A549 (cell line): Measurements from ENCODE around the gene KNCN. TPM values are rescaled to one million over a fixed set of nuclear protein-coding genes. Genes with fewer than 3 reads are reported as not detected.

Experiments used
- ATAC-seq, 2 experiments: fragments of 200-7000 bp in 1 of 2; fragments of >200 bp in 1 of 2; cut with Nextera tagmentation in 1 of 2; cut with Tn5 transposase in 1 of 2; 3 replicates each; pipeline versions ENCODE4 v1.8.0 to v1.9.1; 2018 to 2020; ENCODE audit warnings: mild to moderate bottlenecking in 1 of 2, moderate library complexity in 1 of 2
- CTCF ChIA-PET: fragments of 300-600 bp; sonication (Branson Sonifier 250); formaldehyde crosslinking; extraction: SDS; loops from one replicate; lab custom pipeline; 2021; ENCODE audit warnings: antibody characterized with exemption, inconsistent platforms; lab: Yijun Ruan, JAX
- POLR2A ChIA-PET: fragments of 350-600 bp; formaldehyde crosslinking; extraction: SDS; loops from one replicate; lab custom pipeline; 2021; ENCODE audit warnings: antibody characterized with exemption, inconsistent platforms; lab: Yijun Ruan, JAX
- DNase-seq, 2 experiments: peaks; one replicate each; pipeline versions ENCODE4 v3.0.0 to v3.0.0-alpha.2; 2011 to 2016; ENCODE audit warnings: low read depth in 1 of 2, low spot score in 1 of 2
- FAIRE-seq: peaks from 2 replicates; lab custom pipeline; 2011; peaks lifted over from hg19 to GRCh38; lab: Jason Lieb, UNC
- H3K27ac ChIP-seq, 2 experiments: fragments of >200 bp; sonication (Bioruptor Twin); formaldehyde crosslinking; 3 replicates each; pipeline ENCODE4 v1.5.1; 2016 to 2017
- H3K4me1 ChIP-seq: fragments of >200 bp; sonication (Bioruptor Twin); formaldehyde crosslinking; 3 replicates; pipeline ENCODE4 v1.6.1; 2016
- H3K4me2 ChIP-seq: fragments of >200 bp; sonication (Bioruptor Twin); formaldehyde crosslinking; 3 replicates; pipeline ENCODE4 v1.6.1; 2016
- H3K4me3 ChIP-seq: fragments of >200 bp; sonication (Bioruptor Twin); formaldehyde crosslinking; 3 replicates; pipeline ENCODE4 v1.5.1; 2016
- H3K9me3 ChIP-seq: fragments of >200 bp; sonication (Bioruptor Twin); formaldehyde crosslinking; 3 replicates; pipeline ENCODE4 v1.6.1; 2016
- BHLHE40 ChIP-seq: IDR thresholded peaks from 2 replicates; pipeline ENCODE4 v1.6.1; 2012; ENCODE audit warnings: low read depth, low read length, inconsistent platforms
- CBX8 ChIP-seq: fragments of 200-600 bp; sonication (generic); IDR thresholded peaks from 2 replicates; pipeline ENCODE4 v1.6.1; 2016
- CHD2 ChIP-seq: fragments of 150-350 bp; IDR thresholded peaks from 2 replicates; pipeline ENCODE4 v1.6.1; 2014; ENCODE audit warnings: low read length; ENCODE audit not compliant: partially characterized antibody
- EP300 ChIP-seq, 2 experiments: fragments of >200 bp; sonication (Bioruptor Twin); formaldehyde crosslinking; IDR thresholded peaks; 2 replicates in 1 of 2; 3 replicates in 1 of 2; pipeline ENCODE4 v1.6.1; 2016 to 2017
- FOXS1 ChIP-seq: fragments of 250-450 bp; sonication (Bioruptor Pico); IDR thresholded peaks from 2 replicates; pipeline ENCODE4 v1.5.0; 2020; ENCODE audit warnings: mild to moderate bottlenecking, moderate library complexity
- HDAC2 ChIP-seq: fragments of 200-600 bp; sonication (generic); IDR thresholded peaks from 2 replicates; pipeline ENCODE4 v1.6.1; 2016
- HOXB13 ChIP-seq: fragments of 250-450 bp; sonication (Bioruptor Pico); IDR thresholded peaks from 2 replicates; pipeline ENCODE4 v1.5.0; 2020; ENCODE audit warnings: low read depth, mild to moderate bottlenecking, moderate library complexity
- KDM1A ChIP-seq: fragments of 200-600 bp; sonication (generic); IDR thresholded peaks from 2 replicates; pipeline ENCODE4 v1.6.1; 2016; ENCODE audit warnings: low read depth, mild to moderate bottlenecking
- NFE2L2 ChIP-seq: fragments of 150-350 bp; conservative IDR thresholded peaks from 2 replicates; pipeline ENCODE4 v1.6.1; 2014; ENCODE audit warnings: low read length
- NR3C1 ChIP-seq: fragments of >200 bp; sonication (Bioruptor Twin); formaldehyde crosslinking; IDR thresholded peaks from 3 replicates; pipeline ENCODE4 v1.6.1; 2017
- POLR2A ChIP-seq: IDR thresholded peaks from 2 replicates; pipeline ENCODE4 v1.6.1; 2012; ENCODE audit warnings: mild to moderate bottlenecking, low read length
- POLR2AphosphoS2 ChIP-seq: conservative IDR thresholded peaks from 2 replicates; pipeline ENCODE4 v1.6.1; 2012; ENCODE audit warnings: low read length, improper control_type of control experiment, inconsistent platforms
- RARB ChIP-seq: fragments of 250-450 bp; sonication (Bioruptor Pico); IDR thresholded peaks from 2 replicates; pipeline ENCODE4 v1.8.0; 2021; ENCODE audit warnings: mild to moderate bottlenecking, moderate library complexity
- ZNF302 ChIP-seq: fragments of 250-450 bp; sonication (Bioruptor Pico); IDR thresholded peaks from 2 replicates; pipeline ENCODE4 v1.9.0; 2021; ENCODE audit warnings: inconsistent platforms, mild to moderate bottlenecking, moderate library complexity
- whole genome bisulfite sequencing: methylation state at CpG from one replicate; pipeline ENCODE4 v1.1.6; 2017; ENCODE audit errors: missing lambda C conversion rate; 5-methylcytosine and 5-hydroxymethylcytosine counted together
- polyA minus RNA-seq: library from RNA; depleted of rRNA, polyadenylated mRNA; stranded (reverse); fragments of >200 nt; gene quantifications from 2 replicates; pipeline ENCODE4 v1.2.3, GENCODE V29; 2011; rRNA and poly(A)+ RNA removed
- polyA plus RNA-seq, 4 experiments: library from polyadenylated mRNA; depleted of rRNA in 3 of 4; stranded (reverse); fragments of >200 nt; fragmentation: RNase III in 1 of 4; extraction: RNeasy Plus Mini Kit Qiagen cat#74134 plus additional on column Dnase treatment in 1 of 4; gene quantifications; 2 replicates in 3 of 4; 3 replicates in 1 of 4; pipeline ENCODE4 v1.2.3, GENCODE V29; 2011 to 2017
- TF ChIP-seq, protein P1 (sequence below): fragments of 200-600 bp; sonication (generic); IDR thresholded peaks from 2 replicates; pipeline ENCODE4 v1.6.1; 2016; ENCODE audit warnings: antibody characterized with exemption, mild to moderate bottlenecking, moderate library complexity
- TF ChIP-seq, protein P2 (sequence below): fragments of 450-650 bp; IDR thresholded peaks from 2 replicates; pipeline ENCODE4 v1.6.1; 2014; ENCODE audit warnings: antibody characterized with exemption
- TF ChIP-seq, protein P3 (sequence below): fragments of >200 bp; sonication (Bioruptor Twin); formaldehyde crosslinking; IDR thresholded peaks from 3 replicates; pipeline ENCODE4 v1.5.1; 2016
- TF ChIP-seq, protein P4 (sequence below): fragments of 150-350 bp; IDR thresholded peaks from 2 replicates; pipeline ENCODE4 v1.6.1; 2014; ENCODE audit warnings: low read depth, mild to moderate bottlenecking, low read length
- TF ChIP-seq, protein P5 (sequence below): IDR thresholded peaks from 2 replicates; pipeline ENCODE4 v1.6.1; 2012

The KNCN gene
- polyA plus RNA-seq (2011; rRNA removed) = not detected in 2 replicates
- polyA plus RNA-seq (2012; cell fraction: cytosol; rRNA removed) = not detected in 2 replicates
- not detected in 2 replicates for polyA plus RNA-seq (2012; cell fraction: nucleus; rRNA removed)
- not detected in 3 replicates for polyA plus RNA-seq (2017; fragmentation: RNase III; extraction: RNeasy Plus Mini Kit Qiagen cat#74134 plus additional on column Dnase treatment)
- polyA minus RNA-seq = not detected in 2 replicates

DNA sequence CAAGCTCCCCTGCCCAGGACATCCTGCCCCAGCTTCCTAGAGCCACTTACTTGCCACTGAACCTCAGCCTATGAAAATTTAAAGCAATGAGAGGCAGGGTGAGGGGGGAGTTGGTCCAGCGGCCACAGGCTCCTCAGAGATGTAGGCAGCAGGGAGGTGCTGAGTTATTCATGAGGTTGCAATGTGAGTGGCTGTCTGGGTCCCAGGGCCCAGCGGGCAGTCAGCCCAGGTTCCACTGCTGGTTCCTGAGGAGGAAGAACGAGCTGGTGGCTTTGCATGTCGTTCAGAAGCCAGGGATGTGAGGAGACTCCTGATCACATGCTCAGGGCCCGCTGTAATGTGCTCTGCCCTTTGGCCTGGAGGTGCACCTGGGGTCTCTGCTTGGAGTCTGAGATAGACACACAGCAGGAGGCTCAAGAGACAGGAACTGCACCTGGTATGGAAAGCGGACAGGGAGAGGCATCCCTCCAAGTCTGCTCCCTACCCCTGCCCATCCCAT is at the start of gene KNCN:
Gene KNCN, minus strand, starts transcription at position 51 of the 499 bp plus-strand sequence. CDS start 432 bp downstream, outside the sequence.
- 48% methylated on average over 3 of the region's 6 CpGs for WGBS
- TF ChIP-seq POLR2AphosphoS2 = no peak
- no peak for TF ChIP-seq CHD2
- TF ChIP-seq NR3C1 = no peak
- TF ChIP-seq NFE2L2 = no peak
- TF ChIP-seq HDAC2 = no peak
- no peak for TF ChIP-seq HOXB13 (CRISPR knock-in tag)
- no peak for TF ChIP-seq POLR2A
- no peak for TF ChIP-seq RARB (CRISPR knock-in tag)
- no peak for TF ChIP-seq CBX8
- no peak for TF ChIP-seq ZNF302
- TF ChIP-seq, protein P1, sequence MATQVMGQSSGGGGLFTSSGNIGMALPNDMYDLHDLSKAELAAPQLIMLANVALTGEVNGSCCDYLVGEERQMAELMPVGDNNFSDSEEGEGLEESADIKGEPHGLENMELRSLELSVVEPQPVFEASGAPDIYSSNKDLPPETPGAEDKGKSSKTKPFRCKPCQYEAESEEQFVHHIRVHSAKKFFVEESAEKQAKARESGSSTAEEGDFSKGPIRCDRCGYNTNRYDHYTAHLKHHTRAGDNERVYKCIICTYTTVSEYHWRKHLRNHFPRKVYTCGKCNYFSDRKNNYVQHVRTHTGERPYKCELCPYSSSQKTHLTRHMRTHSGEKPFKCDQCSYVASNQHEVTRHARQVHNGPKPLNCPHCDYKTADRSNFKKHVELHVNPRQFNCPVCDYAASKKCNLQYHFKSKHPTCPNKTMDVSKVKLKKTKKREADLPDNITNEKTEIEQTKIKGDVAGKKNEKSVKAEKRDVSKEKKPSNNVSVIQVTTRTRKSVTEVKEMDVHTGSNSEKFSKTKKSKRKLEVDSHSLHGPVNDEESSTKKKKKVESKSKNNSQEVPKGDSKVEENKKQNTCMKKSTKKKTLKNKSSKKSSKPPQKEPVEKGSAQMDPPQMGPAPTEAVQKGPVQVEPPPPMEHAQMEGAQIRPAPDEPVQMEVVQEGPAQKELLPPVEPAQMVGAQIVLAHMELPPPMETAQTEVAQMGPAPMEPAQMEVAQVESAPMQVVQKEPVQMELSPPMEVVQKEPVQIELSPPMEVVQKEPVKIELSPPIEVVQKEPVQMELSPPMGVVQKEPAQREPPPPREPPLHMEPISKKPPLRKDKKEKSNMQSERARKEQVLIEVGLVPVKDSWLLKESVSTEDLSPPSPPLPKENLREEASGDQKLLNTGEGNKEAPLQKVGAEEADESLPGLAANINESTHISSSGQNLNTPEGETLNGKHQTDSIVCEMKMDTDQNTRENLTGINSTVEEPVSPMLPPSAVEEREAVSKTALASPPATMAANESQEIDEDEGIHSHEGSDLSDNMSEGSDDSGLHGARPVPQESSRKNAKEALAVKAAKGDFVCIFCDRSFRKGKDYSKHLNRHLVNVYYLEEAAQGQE = no peak
- no peak for TF ChIP-seq EP300 (IDR thresholded peaks at IDR 0.05)
- no peak for TF ChIP-seq FOXS1 (CRISPR knock-in tag)
- TF ChIP-seq, protein P2, sequence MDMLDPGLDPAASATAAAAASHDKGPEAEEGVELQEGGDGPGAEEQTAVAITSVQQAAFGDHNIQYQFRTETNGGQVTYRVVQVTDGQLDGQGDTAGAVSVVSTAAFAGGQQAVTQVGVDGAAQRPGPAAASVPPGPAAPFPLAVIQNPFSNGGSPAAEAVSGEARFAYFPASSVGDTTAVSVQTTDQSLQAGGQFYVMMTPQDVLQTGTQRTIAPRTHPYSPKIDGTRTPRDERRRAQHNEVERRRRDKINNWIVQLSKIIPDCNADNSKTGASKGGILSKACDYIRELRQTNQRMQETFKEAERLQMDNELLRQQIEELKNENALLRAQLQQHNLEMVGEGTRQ = no peak
- TF ChIP-seq, protein P3, sequence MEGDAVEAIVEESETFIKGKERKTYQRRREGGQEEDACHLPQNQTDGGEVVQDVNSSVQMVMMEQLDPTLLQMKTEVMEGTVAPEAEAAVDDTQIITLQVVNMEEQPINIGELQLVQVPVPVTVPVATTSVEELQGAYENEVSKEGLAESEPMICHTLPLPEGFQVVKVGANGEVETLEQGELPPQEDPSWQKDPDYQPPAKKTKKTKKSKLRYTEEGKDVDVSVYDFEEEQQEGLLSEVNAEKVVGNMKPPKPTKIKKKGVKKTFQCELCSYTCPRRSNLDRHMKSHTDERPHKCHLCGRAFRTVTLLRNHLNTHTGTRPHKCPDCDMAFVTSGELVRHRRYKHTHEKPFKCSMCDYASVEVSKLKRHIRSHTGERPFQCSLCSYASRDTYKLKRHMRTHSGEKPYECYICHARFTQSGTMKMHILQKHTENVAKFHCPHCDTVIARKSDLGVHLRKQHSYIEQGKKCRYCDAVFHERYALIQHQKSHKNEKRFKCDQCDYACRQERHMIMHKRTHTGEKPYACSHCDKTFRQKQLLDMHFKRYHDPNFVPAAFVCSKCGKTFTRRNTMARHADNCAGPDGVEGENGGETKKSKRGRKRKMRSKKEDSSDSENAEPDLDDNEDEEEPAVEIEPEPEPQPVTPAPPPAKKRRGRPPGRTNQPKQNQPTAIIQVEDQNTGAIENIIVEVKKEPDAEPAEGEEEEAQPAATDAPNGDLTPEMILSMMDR = no peak
- TF ChIP-seq, protein P4, sequence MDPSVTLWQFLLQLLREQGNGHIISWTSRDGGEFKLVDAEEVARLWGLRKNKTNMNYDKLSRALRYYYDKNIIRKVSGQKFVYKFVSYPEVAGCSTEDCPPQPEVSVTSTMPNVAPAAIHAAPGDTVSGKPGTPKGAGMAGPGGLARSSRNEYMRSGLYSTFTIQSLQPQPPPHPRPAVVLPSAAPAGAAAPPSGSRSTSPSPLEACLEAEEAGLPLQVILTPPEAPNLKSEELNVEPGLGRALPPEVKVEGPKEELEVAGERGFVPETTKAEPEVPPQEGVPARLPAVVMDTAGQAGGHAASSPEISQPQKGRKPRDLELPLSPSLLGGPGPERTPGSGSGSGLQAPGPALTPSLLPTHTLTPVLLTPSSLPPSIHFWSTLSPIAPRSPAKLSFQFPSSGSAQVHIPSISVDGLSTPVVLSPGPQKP = no peak
- TF ChIP-seq KDM1A = no peak
- TF ChIP-seq, protein P5, sequence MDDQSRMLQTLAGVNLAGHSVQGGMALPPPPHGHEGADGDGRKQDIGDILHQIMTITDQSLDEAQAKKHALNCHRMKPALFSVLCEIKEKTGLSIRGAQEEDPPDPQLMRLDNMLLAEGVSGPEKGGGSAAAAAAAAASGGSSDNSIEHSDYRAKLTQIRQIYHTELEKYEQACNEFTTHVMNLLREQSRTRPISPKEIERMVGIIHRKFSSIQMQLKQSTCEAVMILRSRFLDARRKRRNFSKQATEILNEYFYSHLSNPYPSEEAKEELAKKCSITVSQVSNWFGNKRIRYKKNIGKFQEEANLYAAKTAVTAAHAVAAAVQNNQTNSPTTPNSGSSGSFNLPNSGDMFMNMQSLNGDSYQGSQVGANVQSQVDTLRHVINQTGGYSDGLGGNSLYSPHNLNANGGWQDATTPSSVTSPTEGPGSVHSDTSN = no peak
- TF ChIP-seq BHLHE40 = no peak
- no peak within 1 kb of the TSS for H3K27ac ChIP-seq
- no peak within 1 kb of the TSS for H3K4me3 ChIP-seq
- ChIA-PET CTCF (interaction anchor here (0.8 to 1.8 kb wide), 5 partner anchors 19 to 105 kb away, joined by 3 to 5 read pairs (median 4); no protein-coding TSS in a partner anchor), POLR2A (no interaction called here)
- H3K4me1 ChIP-seq = no peaks in the 10 kb centered on the region
- no peaks in the 10 kb centered on the region for H3K9me3 ChIP-seq
- FAIRE-seq (no peak), DNase-seq (no peak), ATAC-seq (no peak)
- no peak within 1 kb of the TSS for H3K4me2 ChIP-seq
